Vagina (tissue), 2 donors: ENCODE data around the gene SDC3. TPM values are rescaled to one million over a fixed set of nuclear protein-coding genes. Genes with fewer than 3 reads are reported as not detected.

Experiments
- DNase-seq, 2 donors: peaks; one replicate each; pipeline ENCODE4 v3.0.0-alpha.2; 2017; ENCODE audit errors: extremely low spot score in 2 of 2
- H3K27ac ChIP-seq: fragments of 200-600 bp; sonication (generic); one replicate; pipeline ENCODE4 v1.5.1; 2019
- H3K27me3 ChIP-seq: fragments of 200-600 bp; sonication (generic); one replicate; pipeline ENCODE4 v1.5.1; 2019
- H3K36me3 ChIP-seq, 2 donors: fragments of 200-600 bp; sonication (generic); one replicate each; pipeline ENCODE4 v1.5.1; 2017 to 2019
- H3K4me1 ChIP-seq: fragments of 200-600 bp; sonication (generic); one replicate; pipeline ENCODE4 v1.5.1; 2019
- H3K4me3 ChIP-seq, 2 donors: fragments of 200-600 bp; sonication (generic); 1 replicate in 1 of 2; 2 replicates in 1 of 2; pipeline ENCODE4 v1.5.1; 2016 to 2019
- H3K9me3 ChIP-seq: fragments of 200-600 bp; sonication (generic); one replicate; pipeline ENCODE4 v1.5.1; 2019
- POLR2A ChIP-seq, 2 donors: fragments of 450-650 bp; IDR thresholded peaks; one replicate each; pipeline ENCODE4 v1.6.1; 2017; ENCODE audit warnings: antibody characterized with exemption in 2 of 2, mild to moderate bottlenecking in 2 of 2, moderate library complexity in 2 of 2
- POLR2AphosphoS5 ChIP-seq, 2 donors: sonication (generic); formaldehyde crosslinking; IDR thresholded peaks; one replicate each; pipeline ENCODE4 v1.9.0; 2017; ENCODE audit warnings: antibody characterized with exemption in 2 of 2, mild to moderate bottlenecking in 2 of 2, low read depth in 1 of 2; ENCODE audit not compliant: insufficient read depth in 1 of 2
- intact Hi-C: fragments of 100-400 bp; cut with DNase I; formaldehyde crosslinking; loops from one replicate; pipeline ENCODE4 v1.15.1; 2023
- total RNA-seq: library from RNA; depleted of rRNA; stranded (reverse); fragments of >200 nt; gene quantifications from one replicate; pipeline ENCODE4 v1.2.3, GENCODE V29; 2016
- TF ChIP-seq, protein P1 (sequence below), 3 experiments: fragments of 450-650 bp in 2 of 3; fragments of 200-600 bp in 1 of 3; sonication (generic) in 1 of 3; IDR thresholded peaks; one replicate each; pipeline ENCODE4 v1.5.1; 2017 to 2019; ENCODE audit warnings: antibody characterized with exemption in 3 of 3, mild to moderate bottlenecking in 2 of 3, moderate library complexity in 2 of 3

SDC3 gene
- total RNA-seq, 1 donor from 2014 or later, result 20.1 TPM

DNA sequence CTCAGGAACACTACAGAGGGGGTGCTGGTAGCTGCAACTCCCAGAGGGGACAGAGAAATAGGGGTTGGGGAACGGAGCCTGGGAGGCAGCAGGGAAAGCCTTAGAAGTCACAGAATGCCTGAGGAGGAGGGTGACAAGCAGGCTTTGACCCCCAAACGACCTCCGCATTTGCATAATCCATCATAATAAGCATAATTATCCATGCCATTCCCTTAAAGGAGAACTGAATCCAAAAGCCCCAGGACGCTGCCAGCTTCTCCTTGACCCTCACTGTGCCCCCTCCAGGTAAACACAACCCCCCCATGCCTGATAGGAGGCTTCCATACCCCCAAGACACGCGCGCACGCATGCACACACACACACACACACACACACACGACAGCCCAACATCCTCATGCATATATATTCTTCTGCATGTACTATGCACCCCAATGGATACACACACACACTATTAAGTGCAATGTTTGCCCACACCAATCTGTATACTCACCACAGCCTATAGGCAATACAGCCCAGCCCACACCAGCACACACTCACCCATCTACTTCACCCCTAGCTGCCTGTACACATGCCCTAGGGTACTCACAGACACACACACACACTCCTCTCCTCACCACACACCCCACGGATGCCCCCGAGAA, 27.8 kb downstream of the SDC3 start:
- no peaks in the 10 kb centered on the region for H3K27me3 ChIP-seq
- no peak overlapping the region for H3K4me3 ChIP-seq
- H3K9me3 ChIP-seq, result no peaks in the 10 kb centered on the region
- DNase-seq, result no peak
- no peak overlapping the region for H3K27ac ChIP-seq
- no peaks in the 10 kb centered on the region for H3K36me3 ChIP-seq
- TF ChIP-seq POLR2AphosphoS5 (IDR thresholded peaks at IDR 0.05; ENCODE audit: insufficient read depth in 1 of 2, low read depth in 1 of 2) (no peak), POLR2A (IDR thresholded peaks at IDR 0.05) (no peak)
- TF ChIP-seq, protein P1, sequence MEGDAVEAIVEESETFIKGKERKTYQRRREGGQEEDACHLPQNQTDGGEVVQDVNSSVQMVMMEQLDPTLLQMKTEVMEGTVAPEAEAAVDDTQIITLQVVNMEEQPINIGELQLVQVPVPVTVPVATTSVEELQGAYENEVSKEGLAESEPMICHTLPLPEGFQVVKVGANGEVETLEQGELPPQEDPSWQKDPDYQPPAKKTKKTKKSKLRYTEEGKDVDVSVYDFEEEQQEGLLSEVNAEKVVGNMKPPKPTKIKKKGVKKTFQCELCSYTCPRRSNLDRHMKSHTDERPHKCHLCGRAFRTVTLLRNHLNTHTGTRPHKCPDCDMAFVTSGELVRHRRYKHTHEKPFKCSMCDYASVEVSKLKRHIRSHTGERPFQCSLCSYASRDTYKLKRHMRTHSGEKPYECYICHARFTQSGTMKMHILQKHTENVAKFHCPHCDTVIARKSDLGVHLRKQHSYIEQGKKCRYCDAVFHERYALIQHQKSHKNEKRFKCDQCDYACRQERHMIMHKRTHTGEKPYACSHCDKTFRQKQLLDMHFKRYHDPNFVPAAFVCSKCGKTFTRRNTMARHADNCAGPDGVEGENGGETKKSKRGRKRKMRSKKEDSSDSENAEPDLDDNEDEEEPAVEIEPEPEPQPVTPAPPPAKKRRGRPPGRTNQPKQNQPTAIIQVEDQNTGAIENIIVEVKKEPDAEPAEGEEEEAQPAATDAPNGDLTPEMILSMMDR (IDR thresholded peaks at IDR 0.05), result no peak
- H3K4me1 ChIP-seq, result peaks cover 28% of the 10 kb centered on the region
- intact Hi-C loops, result no loop called here

DNA sequence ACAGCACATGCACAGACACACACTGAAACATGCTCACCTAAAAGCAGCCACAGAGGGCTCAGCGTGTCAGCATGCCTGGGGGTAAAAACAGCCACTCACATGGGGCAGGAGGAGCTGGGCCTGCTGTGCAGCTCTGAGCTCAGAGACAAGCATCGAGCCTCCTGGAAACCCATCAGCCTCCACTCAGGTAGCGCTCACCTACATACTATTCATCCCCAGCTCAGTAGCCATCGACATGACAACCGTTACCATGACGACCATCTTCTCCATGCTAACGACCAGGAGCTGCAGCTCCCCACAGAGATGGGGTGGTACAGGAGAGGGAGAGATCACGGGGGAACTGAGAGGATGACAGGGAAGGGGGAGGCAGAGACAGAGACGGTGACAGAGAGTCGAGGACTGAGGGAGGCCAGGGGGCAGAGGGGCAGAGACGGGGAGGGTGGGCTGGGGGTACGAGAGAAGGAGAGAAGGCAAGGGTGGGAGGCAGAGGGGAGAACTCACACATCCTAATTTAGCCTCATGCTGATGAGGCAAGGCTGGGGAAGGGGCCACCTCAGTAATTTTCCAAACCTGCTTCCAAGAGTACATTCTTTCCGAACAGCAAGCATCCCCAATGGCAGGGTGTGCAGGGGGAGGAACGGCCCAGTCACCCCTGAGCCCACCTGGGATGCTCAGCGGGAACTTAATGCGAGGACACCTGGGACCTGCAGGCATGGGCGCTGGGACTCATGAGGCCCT, 28.4 kb downstream of the SDC3 start:
- no peaks in the 10 kb centered on the region for H3K9me3 ChIP-seq
- peaks cover 28% of the 10 kb centered on the region for H3K4me1 ChIP-seq
- TF ChIP-seq, protein P1 (IDR thresholded peaks at IDR 0.05), result no peak
- no peak for TF ChIP-seq POLR2A (IDR thresholded peaks at IDR 0.05)
- TF ChIP-seq POLR2AphosphoS5 (IDR thresholded peaks at IDR 0.05; ENCODE audit: insufficient read depth in 1 of 2, low read depth in 1 of 2), result no peak
- no peak overlapping the region for H3K4me3 ChIP-seq
- no peak for DNase-seq
- intact Hi-C loops, result no loop called here
- no peaks in the 10 kb centered on the region for H3K27me3 ChIP-seq
- no peaks in the 10 kb centered on the region for H3K36me3 ChIP-seq
- H3K27ac ChIP-seq, result no peak overlapping the region

DNA sequence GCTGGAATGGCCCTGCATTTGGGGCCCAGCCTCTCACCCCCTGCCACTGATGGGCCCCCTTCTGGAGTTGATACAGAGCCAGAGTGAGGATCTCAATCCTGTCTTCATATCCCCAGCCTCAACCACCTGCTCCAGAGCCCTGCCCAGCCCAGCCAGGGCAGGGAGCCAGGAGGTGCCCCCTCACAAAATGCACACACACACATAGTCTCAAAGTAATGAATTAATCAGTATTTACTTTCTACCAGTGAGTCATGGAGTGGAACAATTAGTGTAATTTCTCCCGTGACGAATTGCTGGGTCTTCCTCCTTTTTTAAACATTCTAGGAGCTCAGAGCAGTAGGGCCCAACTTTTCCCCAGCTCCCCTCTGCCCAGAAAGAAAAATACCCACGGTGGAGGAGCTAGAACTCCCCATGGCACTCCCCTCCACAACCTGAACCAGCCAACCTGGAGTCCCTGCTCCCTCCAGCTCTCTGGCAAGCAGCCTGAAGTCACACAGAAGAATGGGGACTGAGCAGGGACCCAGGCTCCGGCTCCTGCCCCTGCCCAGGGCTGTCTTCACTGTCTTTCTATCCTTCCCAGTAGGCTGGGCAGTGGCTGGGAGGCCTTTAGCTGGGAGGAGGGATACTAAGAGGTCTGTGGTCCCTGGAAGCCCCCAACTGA, 29.3 kb downstream of the SDC3 start:
- Histone ChIP-seq H3K36me3 (no peaks in the 10 kb centered on the region), H3K9me3 (no peaks in the 10 kb centered on the region), H3K4me3 (no peak overlapping the region), H3K4me1 (peaks cover 28% of the 10 kb centered on the region), H3K27ac (no peak overlapping the region), H3K27me3 (no peaks in the 10 kb centered on the region)
- no peak for DNase-seq
- TF ChIP-seq POLR2A (IDR thresholded peaks at IDR 0.05) (no peak), POLR2AphosphoS5 (IDR thresholded peaks at IDR 0.05; ENCODE audit: insufficient read depth in 1 of 2, low read depth in 1 of 2) (no peak)
- TF ChIP-seq, protein P1 (IDR thresholded peaks at IDR 0.05), result no peak
- intact Hi-C loops, result no loop called here

DNA sequence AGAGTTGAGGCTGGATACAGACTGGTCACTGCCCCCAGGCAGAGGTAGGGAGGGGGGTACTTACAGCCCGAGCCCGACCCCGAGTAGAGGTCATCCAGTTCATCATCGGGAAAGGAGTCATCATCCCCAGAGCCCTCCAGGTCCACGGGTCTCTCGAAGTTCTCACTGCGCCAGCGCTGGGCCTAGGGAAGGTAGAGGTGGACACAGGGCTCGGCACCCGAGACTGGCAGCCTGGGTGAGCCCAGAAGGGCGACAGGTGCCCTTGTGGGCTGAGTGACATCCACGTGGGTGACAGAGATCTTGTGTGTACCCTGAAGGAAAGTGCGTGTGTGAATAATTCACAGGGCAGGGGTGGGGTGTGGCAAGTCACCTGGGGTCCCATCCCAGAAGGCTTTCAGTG, 30.0 kb downstream of the SDC3 start:
- H3K4me3 ChIP-seq, result no peak overlapping the region
- H3K27ac ChIP-seq, result no peak overlapping the region
- TF ChIP-seq POLR2AphosphoS5 (IDR thresholded peaks at IDR 0.05; ENCODE audit: insufficient read depth in 1 of 2, low read depth in 1 of 2) (no peak), POLR2A (IDR thresholded peaks at IDR 0.05) (no peak)
- TF ChIP-seq, protein P1 (IDR thresholded peaks at IDR 0.05), result no peak
- no peaks in the 10 kb centered on the region for H3K9me3 ChIP-seq
- H3K27me3 ChIP-seq, result no peaks in the 10 kb centered on the region
- intact Hi-C loops, result no loop called here
- H3K4me1 ChIP-seq, result peaks cover 28% of the 10 kb centered on the region
- no peak for DNase-seq
- peaks cover 0 to 7% of the 10 kb centered on the region in 2 donors for H3K36me3 ChIP-seq
